Panc1 (cell line): Measurements from ENCODE around the gene CTDSPL2.

Experiments used
- CTCF ChIP-seq: fragments of 450-650 bp; IDR thresholded peaks from 2 replicates; pipeline ENCODE4 v1.5.1; 2017; ENCODE audit warnings: mild to moderate bottlenecking
- REST ChIP-seq, 2 experiments: IDR thresholded peaks; 2 replicates each; pipeline ENCODE4 v1.6.1; 2011 to 2012; ENCODE audit warnings: low read depth in 2 of 2, control low read depth in 1 of 2, low read length in 1 of 2, mild to moderate bottlenecking in 1 of 2, moderate library complexity in 1 of 2; ENCODE audit not compliant: insufficient read depth in 1 of 2
- SIN3A ChIP-seq: IDR thresholded peaks from 2 replicates; pipeline ENCODE4 v1.6.1; 2012; ENCODE audit warnings: low read depth, mild to moderate bottlenecking, low read length, moderate library complexity, borderline replicate concordance; ENCODE audit not compliant: insufficient read depth

- TF ChIP-seq CTCF: no peak
- no peak for TF ChIP-seq SIN3A
- no peak for TF ChIP-seq REST (IDR thresholded peaks at IDR 0.05; ENCODE audit: insufficient read depth in 1 of 2, low read depth in 2 of 2, low read length in 1 of 2)
These were observed 13.7 kb downstream of the CTDSPL2 start for GRCh38 chr15:44441095-44441501.
